Gastrocnemius medialis (tissue), 4 donors: ENCODE results near the gene ZNF620.

Experiments
- CTCF ChIP-seq, 5 experiments: fragments of 450-650 bp in 3 of 5; fragments of 200-600 bp in 2 of 5; sonication (generic) in 2 of 5; IDR thresholded peaks in 4 of 5; conservative IDR thresholded peaks in 1 of 5; 1 replicate in 4 of 5; 2 replicates in 1 of 5; pipeline ENCODE4 v1.5.1; 2016 to 2019; ENCODE audit warnings: antibody characterized with exemption in 5 of 5, mild to moderate bottlenecking in 3 of 5, moderate library complexity in 3 of 5
- POLR2A ChIP-seq, 2 donors: fragments of 450-650 bp; IDR thresholded peaks; one replicate each; pipeline ENCODE4 v1.6.1; 2017; ENCODE audit warnings: antibody characterized with exemption in 2 of 2, mild to moderate bottlenecking in 2 of 2, moderate library complexity in 2 of 2

GRCh38 chr3:40456279-40456939 lies 49.4 kb upstream of the ZNF620 start:
- TF ChIP-seq CTCF (IDR thresholded peaks at IDR 0.05 in 4 of 5, conservative IDR thresholded peaks at IDR 0.05 in 1 of 5) (no peak), POLR2A (IDR thresholded peaks at IDR 0.05) (no peak)
